HuH-7.5 (cell line): ENCODE results near the gene PELI1.
"Not testable (repeated sequence)": the region's sequence is repeated elsewhere in the genome, so short reads cannot be mapped to it uniquely, and the experiment has no call there.

Experiments used
- DNase-seq: peaks from one replicate; pipeline ENCODE4 v3.0.0; 2011; ENCODE audit warnings: low spot score

The PELI1 gene

GRCh38 chr2:64122358-64122757 lies 21.9 kb downstream of the PELI1 start:
- no peak for DNase-seq

GRCh38 chr2:64120928-64121327 lies 23.3 kb downstream of the PELI1 start:
- no peak for DNase-seq

- no peak for DNase-seq
Measured at GRCh38 chr2:64120008-64120407, 24.2 kb downstream of the PELI1 start.

GRCh38 chr2:64119369-64119768 lies 24.9 kb downstream of the PELI1 start:
- no peak for DNase-seq

- DNase-seq = no peak
Measured at GRCh38 chr2:64115808-64116598, 28.2 kb downstream of the PELI1 start.

- DNase-seq = no peak
Measured at GRCh38 chr2:64114912-64115277, 29.3 kb downstream of the PELI1 start.

GRCh38 chr2:64114063-64114911 lies 29.9 kb downstream of the PELI1 start:
- no peak for DNase-seq

- no peak for DNase-seq
Measured at GRCh38 chr2:64112016-64112415, 32.2 kb downstream of the PELI1 start.

GRCh38 chr2:64111426-64111825 lies 32.8 kb downstream of the PELI1 start:
- no peak for DNase-seq

- DNase-seq = no peak
Measured at GRCh38 chr2:64108666-64109241, 35.5 kb downstream of the PELI1 start.

GRCh38 chr2:64106481-64106880 lies 37.7 kb downstream of the PELI1 start:
- DNase-seq = no peak

- DNase-seq = peak; percentile 13
Measured at GRCh38 chr2:64105670-64106461, 38.4 kb downstream of the PELI1 start.

GRCh38 chr2:64104933-64105332 lies 39.3 kb downstream of the PELI1 start:
- no peak for DNase-seq

GRCh38 chr2:64102736-64103135 lies 41.5 kb downstream of the PELI1 start:
- not testable (repeated sequence) for DNase-seq

GRCh38 chr2:64101141-64101591 lies 43.1 kb downstream of the PELI1 start:
- DNase-seq = no peak

GRCh38 chr2:64100584-64100983 lies 43.6 kb downstream of the PELI1 start:
- not testable (repeated sequence) for DNase-seq

GRCh38 chr2:64094663-64095382 lies 49.4 kb downstream of the PELI1 start:
- DNase-seq = no peak

- DNase-seq = no peak
Measured at GRCh38 chr2:64093341-64093740, 50.9 kb downstream of the PELI1 start.

GRCh38 chr2:64092502-64092901 lies 51.7 kb downstream of the PELI1 start:
- DNase-seq = no peak

GRCh38 chr2:64090264-64090663 lies 54.0 kb downstream of the PELI1 start:
- no peak for DNase-seq

- no peak for DNase-seq
Measured at GRCh38 chr2:64086347-64087082, 57.7 kb downstream of the PELI1 start.
